Esophagus muscularis mucosa (tissue), 4 donors: ENCODE data around the gene IQCH. TPM values are rescaled to one million over a fixed set of nuclear protein-coding genes. Genes with fewer than 3 reads are reported as not detected.
A peak's percentile ranks its signal among the peaks of the same experiment; 100 is the strongest.

ENCODE experiments used
- DNase-seq: peaks from one replicate; pipeline ENCODE4 v3.0.0-alpha.2; 2017; ENCODE audit errors: extremely low spot score
- H3K27ac ChIP-seq, 4 donors: fragments of 200-600 bp; sonication (generic); replicated peaks in 1 of 4; 1 replicate in 3 of 4; 2 replicates in 1 of 4; pipeline ENCODE4 v1.5.1; 2016 to 2019; ENCODE audit warnings: mild to moderate bottlenecking in 1 of 4
- H3K27me3 ChIP-seq, 4 donors: fragments of 200-600 bp; sonication (generic); one replicate each; pipeline versions ENCODE4 v1.5.1 to v1.6.0; 2016 to 2019
- H3K36me3 ChIP-seq, 4 donors: fragments of 200-600 bp; sonication (generic); one replicate each; pipeline ENCODE4 v1.5.1; 2016 to 2019
- H3K4me1 ChIP-seq, 4 donors: fragments of 200-600 bp; sonication (generic); one replicate each; pipeline ENCODE4 v1.5.1; 2016 to 2019
- H3K4me3 ChIP-seq, 4 donors: fragments of 200-600 bp; sonication (generic); 1 replicate in 2 of 4; 2 replicates in 2 of 4; pipeline ENCODE4 v1.5.1; 2016 to 2019; ENCODE audit warnings: mild to moderate bottlenecking in 4 of 4, moderate library complexity in 1 of 4
- H3K9me3 ChIP-seq, 4 donors: fragments of 200-600 bp; sonication (generic); 1 replicate in 3 of 4; 2 replicates in 1 of 4; pipeline ENCODE4 v1.5.1; 2016 to 2019
- EP300 ChIP-seq: sonication (generic); formaldehyde crosslinking; IDR thresholded peaks from one replicate; pipeline ENCODE4 v1.6.1; 2017; ENCODE audit warnings: antibody characterized with exemption
- POLR2A ChIP-seq: fragments of 450-650 bp; IDR thresholded peaks from one replicate; pipeline ENCODE4 v1.6.1; 2017; ENCODE audit warnings: antibody characterized with exemption, moderate library complexity, mild to moderate bottlenecking, low read depth
- POLR2AphosphoS5 ChIP-seq, 2 donors: sonication (generic); formaldehyde crosslinking; IDR thresholded peaks; one replicate each; pipeline ENCODE4 v1.6.1; 2017; ENCODE audit warnings: antibody characterized with exemption in 2 of 2
- WGBS: methylation state at CpG from one replicate; pipeline ENCODE4 v1.1.5; 2018; 5-methylcytosine and 5-hydroxymethylcytosine counted together
- intact Hi-C: fragments of 100-400 bp; cut with DNase I; formaldehyde crosslinking; loops from one replicate; pipeline ENCODE4 v1.15.1; 2023
- total RNA-seq, 4 donors: library from RNA; depleted of rRNA; stranded (reverse); fragments of >200 nt; gene quantifications; one replicate each; pipeline versions ENCODE4 v1.1.0 to v1.2.1, GENCODE V29; 2016
- TF ChIP-seq, protein P1 (sequence below), 3 experiments: fragments of 200-600 bp in 2 of 3; fragments of 450-650 bp in 1 of 3; sonication (generic) in 2 of 3; IDR thresholded peaks; one replicate each; pipeline ENCODE4 v1.5.1; 2017 to 2019; ENCODE audit warnings: antibody characterized with exemption in 3 of 3, mild to moderate bottlenecking in 2 of 3, moderate library complexity in 1 of 3

Gene IQCH
- total RNA-seq, result 1 to 10 TPM in 2 of 4 donors, under 1 TPM in 2; 0.58 to 2.4 (median 1.2) TPM

- H3K4me3 ChIP-seq, result peak within 1 kb of the TSS; percentile 81 to 88 (median 86)
- peak within 1 kb of the TSS; percentile 86 to 94 (median 90) for H3K27ac ChIP-seq
- intact Hi-C loops, result loop anchor here (5.0 kb wide), 1 partner anchor 57 kb away; no protein-coding TSS in a partner anchor
- TF ChIP-seq POLR2AphosphoS5 (IDR thresholded peaks at IDR 0.05) (peak; percentile 90 to 91), POLR2A (peak; percentile 64), EP300 (no peak)
- TF ChIP-seq, protein P1, sequence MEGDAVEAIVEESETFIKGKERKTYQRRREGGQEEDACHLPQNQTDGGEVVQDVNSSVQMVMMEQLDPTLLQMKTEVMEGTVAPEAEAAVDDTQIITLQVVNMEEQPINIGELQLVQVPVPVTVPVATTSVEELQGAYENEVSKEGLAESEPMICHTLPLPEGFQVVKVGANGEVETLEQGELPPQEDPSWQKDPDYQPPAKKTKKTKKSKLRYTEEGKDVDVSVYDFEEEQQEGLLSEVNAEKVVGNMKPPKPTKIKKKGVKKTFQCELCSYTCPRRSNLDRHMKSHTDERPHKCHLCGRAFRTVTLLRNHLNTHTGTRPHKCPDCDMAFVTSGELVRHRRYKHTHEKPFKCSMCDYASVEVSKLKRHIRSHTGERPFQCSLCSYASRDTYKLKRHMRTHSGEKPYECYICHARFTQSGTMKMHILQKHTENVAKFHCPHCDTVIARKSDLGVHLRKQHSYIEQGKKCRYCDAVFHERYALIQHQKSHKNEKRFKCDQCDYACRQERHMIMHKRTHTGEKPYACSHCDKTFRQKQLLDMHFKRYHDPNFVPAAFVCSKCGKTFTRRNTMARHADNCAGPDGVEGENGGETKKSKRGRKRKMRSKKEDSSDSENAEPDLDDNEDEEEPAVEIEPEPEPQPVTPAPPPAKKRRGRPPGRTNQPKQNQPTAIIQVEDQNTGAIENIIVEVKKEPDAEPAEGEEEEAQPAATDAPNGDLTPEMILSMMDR (IDR thresholded peaks at IDR 0.05), result peak in 1 of 3 experiments; percentile 27
- peak; percentile 99 for DNase-seq
- H3K27me3 ChIP-seq, result no peaks in the 10 kb centered on the region
- H3K9me3 ChIP-seq, result no peaks in the 10 kb centered on the region
- WGBS, result 0% methylated on average over 29 of the region's 76 CpGs
- H3K4me1 ChIP-seq, result peaks cover 9 to 21% (median 19%) of the 10 kb centered on the region in 4 donors
- H3K36me3 ChIP-seq, result no peaks in the 10 kb centered on the region
Observed at GRCh38 chr15:67254238-67255175, at the start of gene IQCH, which contains the start of gene AAGAB. Gene IQCH, plus strand, starts transcription at chr15:67254786. Its CDS starts 111 bp downstream, at chr15:67254897. Gene AAGAB, minus strand, starts transcription at chr15:67254661. Its CDS starts 30 bp downstream, at chr15:67254631.

GRCh38 chr15:67207555-67208207, 46.9 kb upstream of the IQCH start:
- Histone ChIP-seq H3K4me3 (no peak overlapping the region), H3K4me1 (peaks cover 0 to 3% (median under 1%) of the 10 kb centered on the region in 4 donors), H3K9me3 (no peaks in the 10 kb centered on the region), H3K27ac (no peak overlapping the region), H3K36me3 (peaks cover 0 to 43% (median 15%) of the 10 kb centered on the region in 4 donors), H3K27me3 (no peaks in the 10 kb centered on the region)
- WGBS, result 98% methylated on average over 3 of the region's 3 CpGs
- no peak for TF ChIP-seq EP300
- TF ChIP-seq POLR2AphosphoS5 (IDR thresholded peaks at IDR 0.05), result no peak
- no peak for TF ChIP-seq POLR2A
- TF ChIP-seq, protein P1 (IDR thresholded peaks at IDR 0.05), result no peak
- intact Hi-C loops, result no loop called here
- DNase-seq, result no peak

DNA sequence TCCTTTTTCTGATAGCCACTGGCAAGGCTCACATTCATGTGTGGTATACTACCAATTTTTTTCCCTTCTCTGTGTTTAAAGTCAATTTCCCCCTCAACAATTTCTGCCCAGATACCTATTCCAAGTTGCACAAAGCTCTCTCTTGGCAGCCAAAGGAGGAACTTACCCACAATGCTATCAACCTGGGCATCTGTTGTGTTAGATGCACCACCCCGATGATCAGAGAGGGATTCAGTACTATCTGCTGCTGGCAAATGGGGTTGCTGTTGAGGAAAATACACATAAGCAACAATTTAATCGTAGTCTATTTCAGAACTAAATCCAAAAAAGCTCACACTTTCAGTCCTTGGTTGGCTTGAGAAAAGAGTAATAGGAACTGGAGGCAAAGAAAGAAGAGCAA, 46.2 kb upstream of the IQCH start:
- no peak overlapping the region for H3K4me3 ChIP-seq
- 77% methylated on average over 2 of the region's 2 CpGs for whole genome bisulfite sequencing
- no peak for TF ChIP-seq POLR2AphosphoS5 (IDR thresholded peaks at IDR 0.05)
- TF ChIP-seq EP300, result no peak
- TF ChIP-seq POLR2A, result no peak
- TF ChIP-seq, protein P1 (IDR thresholded peaks at IDR 0.05), result no peak
- H3K27ac ChIP-seq, result no peak overlapping the region
- peaks cover 0 to 5% (median 4%) of the 10 kb centered on the region in 4 donors for H3K4me1 ChIP-seq
- peaks cover 0 to 37% (median 15%) of the 10 kb centered on the region in 4 donors for H3K36me3 ChIP-seq
- intact Hi-C loops, result no loop called here
- no peak for DNase-seq
- H3K9me3 ChIP-seq, result no peaks in the 10 kb centered on the region
- H3K27me3 ChIP-seq, result no peaks in the 10 kb centered on the region

DNA sequence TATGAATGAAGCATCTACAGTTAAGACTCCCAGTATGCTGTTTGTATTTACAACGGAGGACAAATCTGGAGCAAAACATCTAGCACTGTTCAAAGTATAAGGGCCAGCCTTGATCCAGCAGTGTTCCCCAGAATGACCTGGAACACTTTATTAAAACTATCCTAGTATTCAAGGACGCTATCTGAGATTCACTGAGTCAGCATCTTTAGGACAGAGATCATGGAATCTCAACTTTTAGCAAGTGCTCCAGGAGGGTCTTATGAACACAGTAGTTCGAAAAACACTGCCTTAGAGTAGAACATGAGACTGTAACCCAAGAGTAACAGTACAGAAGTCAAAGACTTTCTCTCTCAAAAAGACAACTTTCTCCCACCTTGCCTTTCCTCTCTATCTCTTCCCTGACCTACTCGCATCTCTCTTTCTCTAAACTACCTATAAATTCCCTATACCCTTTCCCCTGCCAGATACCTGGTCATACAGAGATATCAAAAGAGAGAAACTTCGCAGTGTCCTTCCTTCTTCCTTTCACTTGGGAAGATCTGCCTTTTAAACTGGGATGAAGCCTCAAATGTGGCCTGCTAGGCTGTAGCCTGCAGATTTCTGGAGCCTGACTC, 43.9 kb upstream of the IQCH start:
- WGBS, result 97% methylated on average over 5 of the region's 5 CpGs

More for the DNA sequence above, 43.9 kb upstream of the IQCH start:
- TF ChIP-seq, protein P1 (IDR thresholded peaks at IDR 0.05), result no peak
- TF ChIP-seq POLR2AphosphoS5 (IDR thresholded peaks at IDR 0.05), result no peak
- TF ChIP-seq POLR2A, result no peak
- TF ChIP-seq EP300, result no peak
- intact Hi-C loops, result no loop called here
- Histone ChIP-seq H3K27me3 (no peaks in the 10 kb centered on the region), H3K27ac (no peak overlapping the region), H3K4me3 (no peak overlapping the region), H3K9me3 (no peaks in the 10 kb centered on the region), H3K4me1 (peaks cover 0 to 5% (median 4%) of the 10 kb centered on the region in 4 donors), H3K36me3 (peaks cover 0 to 26% (median 12%) of the 10 kb centered on the region in 4 donors)
- DNase-seq, result no peak
